ENCODE measurements around the gene CLIC5. TPM values are rescaled to one million over a fixed set of nuclear protein-coding genes. Genes with fewer than 3 reads are reported as not detected.

The CLIC5 gene
- total RNA-seq, 4 donors from 2014 or later: 18.2 to 128 (median 119) TPM

GRCh38 chr6:46058951-46059350, 43.3 kb upstream of the CLIC5 start:
- H3K4me3 ChIP-seq: no peak overlapping the region

GRCh38 chr6:46057792-46058191, 42.1 kb upstream of the CLIC5 start:
- peaks cover 0 to 37% (median 0%) of the 10 kb centered on the region in 4 donors for H3K4me1 ChIP-seq
- no peaks in the 10 kb centered on the region for H3K9me3 ChIP-seq
- H3K27ac ChIP-seq: no peak overlapping the region
- DNase-seq: no peak
- H3K36me3 ChIP-seq: no peaks in the 10 kb centered on the region
- no peaks in the 10 kb centered on the region for H3K27me3 ChIP-seq
- H3K4me3 ChIP-seq: no peak overlapping the region
- TF ChIP-seq CTCF (IDR thresholded peaks at IDR 0.05): no peak
- no peak for TF ChIP-seq POLR2A (IDR thresholded peaks at IDR 0.05)

More at GRCh38 chr6:46058951-46059350, 43.3 kb upstream of the CLIC5 start:
- no peak for DNase-seq
- H3K4me1 ChIP-seq: peaks cover 0 to 28% (median 0%) of the 10 kb centered on the region in 4 donors
- H3K36me3 ChIP-seq: no peaks in the 10 kb centered on the region
- H3K27me3 ChIP-seq: no peaks in the 10 kb centered on the region
- no peaks in the 10 kb centered on the region for H3K9me3 ChIP-seq
- TF ChIP-seq POLR2A (IDR thresholded peaks at IDR 0.05) (no peak), CTCF (IDR thresholded peaks at IDR 0.05) (no peak)
- H3K27ac ChIP-seq: peak overlapping the region in 1 of 4 donors; percentile 31

- peaks cover 0 to 41% (median 0%) of the 10 kb centered on the region in 4 donors for H3K4me1 ChIP-seq
- TF ChIP-seq POLR2A (IDR thresholded peaks at IDR 0.05): no peak
- H3K27me3 ChIP-seq: no peaks in the 10 kb centered on the region
- peak overlapping the region in 1 of 4 donors; percentile 94 for H3K27ac ChIP-seq
- DNase-seq: no peak
- H3K9me3 ChIP-seq: no peaks in the 10 kb centered on the region
- no peak overlapping the region for H3K4me3 ChIP-seq
- H3K36me3 ChIP-seq: no peaks in the 10 kb centered on the region
Observed at GRCh38 chr6:46056906-46057529, 41.4 kb upstream of the CLIC5 start.

GRCh38 chr6:46054516-46054915, 38.9 kb upstream of the CLIC5 start:
- peaks cover 0 to 38% (median 0%) of the 10 kb centered on the region in 4 donors for H3K4me1 ChIP-seq
- no peaks in the 10 kb centered on the region for H3K36me3 ChIP-seq
- TF ChIP-seq CTCF (IDR thresholded peaks at IDR 0.05) (no peak), POLR2A (IDR thresholded peaks at IDR 0.05) (peak; percentile 31 to 47)
- H3K27me3 ChIP-seq: no peaks in the 10 kb centered on the region
- DNase-seq: peak in 1 of 3 donors; percentile 58
- H3K27ac ChIP-seq: peak overlapping the region in 3 of 4 donors; percentile 67 to 94 (median 87)
- no peak overlapping the region for H3K4me3 ChIP-seq
- no peaks in the 10 kb centered on the region for H3K9me3 ChIP-seq

- peak in 2 of 3 donors; percentile 65 to 79 for DNase-seq
- Histone ChIP-seq H3K27ac (peak overlapping the region in 3 of 4 donors; percentile 67 to 94 (median 87)), H3K4me1 (peaks cover 0 to 38% (median 0%) of the 10 kb centered on the region in 4 donors), H3K36me3 (no peaks in the 10 kb centered on the region), H3K4me3 (no peak overlapping the region), H3K27me3 (no peaks in the 10 kb centered on the region), H3K9me3 (no peaks in the 10 kb centered on the region)
- TF ChIP-seq POLR2A (IDR thresholded peaks at IDR 0.05) (peak; percentile 32 to 61), CTCF (IDR thresholded peaks at IDR 0.05) (no peak)
Observed at GRCh38 chr6:46053039-46053933, 37.6 kb upstream of the CLIC5 start.

- Histone ChIP-seq H3K27ac (peak overlapping the region in 3 of 4 donors; percentile 67 to 94 (median 87)), H3K27me3 (no peaks in the 10 kb centered on the region), H3K4me1 (peaks cover 0 to 38% (median 0%) of the 10 kb centered on the region in 4 donors), H3K9me3 (no peaks in the 10 kb centered on the region), H3K36me3 (no peaks in the 10 kb centered on the region), H3K4me3 (no peak overlapping the region)
- no peak for DNase-seq
- TF ChIP-seq CTCF (IDR thresholded peaks at IDR 0.05) (no peak), POLR2A (IDR thresholded peaks at IDR 0.05) (no peak)
Observed at GRCh38 chr6:46052479-46052878, 36.8 kb upstream of the CLIC5 start.
